ENCODE data around the gene CCDC122.
A peak's percentile ranks its signal among the peaks of the same experiment; 100 is the strongest.

The CCDC122 gene

DNA sequence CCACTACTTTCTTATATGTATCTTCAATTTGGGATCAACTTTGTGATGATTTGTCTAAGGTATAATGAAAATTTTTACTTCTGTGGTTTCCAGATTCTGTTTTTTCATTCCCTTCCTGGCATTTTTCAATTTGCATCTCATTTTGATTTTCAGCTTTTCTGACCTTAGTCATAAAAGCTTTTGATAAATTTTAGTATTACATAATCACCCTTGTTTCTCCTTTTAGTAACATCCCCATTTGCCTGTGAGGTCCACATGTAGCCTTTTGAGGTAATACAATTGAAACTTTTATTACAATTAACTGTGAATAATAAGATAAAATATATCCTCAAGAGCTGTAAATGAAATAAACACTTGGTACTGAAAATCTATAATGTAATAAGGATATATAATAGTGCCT is 31.3 kb upstream of the CCDC122 start:
- Histone ChIP-seq H3K79me1 (ENCODE audit: low read length) (no peaks in the 10 kb centered on the region), H3K14ac (ENCODE audit: low read length) (no peak overlapping the region), H3K27me3 (ENCODE audit: insufficient read depth, low read length) (no peaks in the 10 kb centered on the region), H2AK5ac (ENCODE audit: low read length) (no peak overlapping the region), H3K4ac (ENCODE audit: low read depth, low read length) (no peak overlapping the region), H2BK12ac (ENCODE audit: low read length) (no peak overlapping the region), H3K23ac (ENCODE audit: low read length) (no peak overlapping the region), H3K4me3 (ENCODE audit: low read depth, low read length) (no peak overlapping the region), H2BK5ac (ENCODE audit: low read depth, low read length, poor library complexity) (no peak overlapping the region), H2AFZ (ENCODE audit: insufficient read depth, low read length, poor library complexity) (no peak overlapping the region), H2BK120ac (ENCODE audit: insufficient read depth, low read length, poor library complexity) (no peak overlapping the region), H3K4me2 (ENCODE audit: low read length) (no peak overlapping the region), H3K9ac (ENCODE audit: low read length) (no peak overlapping the region), H3K4me1 (ENCODE audit: control insufficient read depth in 1 of 2, insufficient read depth in 2 of 2, low read length in 2 of 2) (no peaks in the 10 kb centered on the region), H3K18ac (ENCODE audit: low read length) (no peak overlapping the region), H3K79me2 (ENCODE audit: control insufficient read depth, insufficient read depth, low read length, poor library complexity) (no peaks in the 10 kb centered on the region), H3K9me3 (ENCODE audit: insufficient read depth, low read depth, low read length) (no peaks in the 10 kb centered on the region), H4K12ac (ENCODE audit: low read depth, low read length) (no peak overlapping the region), H4K91ac (ENCODE audit: low read depth, low read length) (no peak overlapping the region), H3K36me3 (ENCODE audit: control insufficient read depth in 1 of 2, insufficient read depth in 2 of 2, low read length in 2 of 2) (no peaks in the 10 kb centered on the region), H4K8ac (ENCODE audit: low read depth, low read length) (no peak overlapping the region), H3K27ac (ENCODE audit: low read depth, low read length) (no peak overlapping the region)
- DNase-seq = no peak

- Histone ChIP-seq H3K79me2 (ENCODE audit: control insufficient read depth, insufficient read depth, low read length, poor library complexity) (no peaks in the 10 kb centered on the region), H3K23ac (ENCODE audit: low read length) (no peak overlapping the region), H2BK5ac (ENCODE audit: low read depth, low read length, poor library complexity) (no peak overlapping the region), H3K18ac (ENCODE audit: low read length) (no peak overlapping the region), H3K27me3 (ENCODE audit: insufficient read depth, low read length) (no peaks in the 10 kb centered on the region), H2AK5ac (ENCODE audit: low read length) (no peak overlapping the region), H3K27ac (ENCODE audit: low read depth, low read length) (no peak overlapping the region), H3K9me3 (ENCODE audit: insufficient read depth, low read depth, low read length) (no peaks in the 10 kb centered on the region), H3K4me1 (ENCODE audit: control insufficient read depth in 1 of 2, insufficient read depth in 2 of 2, low read length in 2 of 2) (no peaks in the 10 kb centered on the region), H2BK12ac (ENCODE audit: low read length) (no peak overlapping the region), H2BK120ac (ENCODE audit: insufficient read depth, low read length, poor library complexity) (no peak overlapping the region), H3K4ac (ENCODE audit: low read depth, low read length) (no peak overlapping the region), H3K79me1 (ENCODE audit: low read length) (no peaks in the 10 kb centered on the region), H3K4me3 (ENCODE audit: low read depth, low read length) (no peak overlapping the region), H4K12ac (ENCODE audit: low read depth, low read length) (no peak overlapping the region), H3K9ac (ENCODE audit: low read length) (no peak overlapping the region), H3K36me3 (ENCODE audit: control insufficient read depth in 1 of 2, insufficient read depth in 2 of 2, low read length in 2 of 2) (no peaks in the 10 kb centered on the region), H3K4me2 (ENCODE audit: low read length) (no peak overlapping the region), H2AFZ (ENCODE audit: insufficient read depth, low read length, poor library complexity) (no peak overlapping the region), H3K14ac (ENCODE audit: low read length) (no peak overlapping the region), H4K8ac (ENCODE audit: low read depth, low read length) (no peak overlapping the region), H4K91ac (ENCODE audit: low read depth, low read length) (no peak overlapping the region)
- no CpG with 5 or more reads among the region's 2 CpGs for WGBS (ENCODE audit: extremely low coverage, insufficient coverage, insufficient read length)
- DNase-seq = peak; percentile 63 to 97
These were observed 28.9 kb upstream of the CCDC122 start for GRCh38 chr13:43908156-43909126.

DNA sequence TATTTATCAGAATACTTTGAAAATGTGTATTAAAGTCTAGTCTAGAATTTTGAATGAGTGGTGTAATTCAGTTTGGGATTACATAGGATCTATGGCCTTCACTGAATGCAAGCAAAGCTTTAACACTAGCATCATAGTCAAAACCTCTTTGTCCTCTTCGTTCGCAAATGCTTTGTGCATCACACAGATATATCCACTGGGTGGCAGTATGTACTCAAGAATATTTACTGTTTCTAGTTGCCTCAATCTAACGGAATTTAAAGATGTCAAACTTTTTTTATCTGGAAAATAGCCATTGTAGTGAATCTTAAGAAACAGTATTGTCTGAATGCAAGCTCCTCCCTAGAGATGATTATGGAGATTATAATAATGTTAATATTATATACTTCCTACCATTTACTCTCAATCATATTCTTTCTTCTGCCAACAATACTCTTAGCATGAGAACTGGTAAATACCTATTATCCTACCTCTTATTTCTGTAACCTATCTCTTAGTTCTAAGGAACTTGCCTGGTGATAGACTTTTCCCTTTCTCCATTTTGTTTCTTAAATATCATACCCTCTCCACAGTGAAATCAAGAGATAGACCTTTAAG is 26.0 kb upstream of the CCDC122 start:
- Histone ChIP-seq H3K4me2 (ENCODE audit: low read length) (no peak overlapping the region), H2BK120ac (ENCODE audit: insufficient read depth, low read length, poor library complexity) (no peak overlapping the region), H2BK5ac (ENCODE audit: low read depth, low read length, poor library complexity) (no peak overlapping the region), H3K18ac (ENCODE audit: low read length) (no peak overlapping the region), H3K4ac (ENCODE audit: low read depth, low read length) (no peak overlapping the region), H3K27ac (ENCODE audit: low read depth, low read length) (no peak overlapping the region), H3K4me1 (ENCODE audit: control insufficient read depth in 1 of 2, insufficient read depth in 2 of 2, low read length in 2 of 2) (no peaks in the 10 kb centered on the region), H3K79me1 (ENCODE audit: low read length) (no peaks in the 10 kb centered on the region), H3K9ac (ENCODE audit: low read length) (no peak overlapping the region), H3K4me3 (ENCODE audit: low read depth, low read length) (no peak overlapping the region), H4K12ac (ENCODE audit: low read depth, low read length) (no peak overlapping the region), H4K8ac (ENCODE audit: low read depth, low read length) (no peak overlapping the region), H3K27me3 (ENCODE audit: insufficient read depth, low read length) (no peaks in the 10 kb centered on the region), H2BK12ac (ENCODE audit: low read length) (no peak overlapping the region), H3K79me2 (ENCODE audit: control insufficient read depth, insufficient read depth, low read length, poor library complexity) (no peaks in the 10 kb centered on the region), H3K9me3 (ENCODE audit: insufficient read depth, low read depth, low read length) (no peaks in the 10 kb centered on the region), H3K14ac (ENCODE audit: low read length) (no peak overlapping the region), H4K91ac (ENCODE audit: low read depth, low read length) (no peak overlapping the region), H3K23ac (ENCODE audit: low read length) (no peak overlapping the region), H2AK5ac (ENCODE audit: low read length) (no peak overlapping the region), H2AFZ (ENCODE audit: insufficient read depth, low read length, poor library complexity) (no peak overlapping the region), H3K36me3 (ENCODE audit: control insufficient read depth in 1 of 2, insufficient read depth in 2 of 2, low read length in 2 of 2) (no peaks in the 10 kb centered on the region)
- DNase-seq = peak; percentile 27 to 89
- WGBS (ENCODE audit: extremely low coverage, insufficient coverage, insufficient read length) = no CpG with 5 or more reads among the region's 3 CpGs

- no peak overlapping the region for H2AFZ ChIP-seq (ENCODE audit: insufficient read depth, low read length, poor library complexity)
- H3K79me2 ChIP-seq (ENCODE audit: control insufficient read depth, insufficient read depth, low read length, poor library complexity) = no peaks in the 10 kb centered on the region
- no peak overlapping the region for H4K8ac ChIP-seq (ENCODE audit: low read depth, low read length)
- DNase-seq = peak; percentile 61 to 98
- H3K36me3 ChIP-seq (ENCODE audit: control insufficient read depth in 1 of 2, insufficient read depth in 2 of 2, low read length in 2 of 2) = no peaks in the 10 kb centered on the region
- no peak overlapping the region for H2AK5ac ChIP-seq (ENCODE audit: low read length)
- H2BK12ac ChIP-seq (ENCODE audit: low read length) = no peak overlapping the region
- no CpG with 5 or more reads among the region's 2 CpGs for WGBS (ENCODE audit: extremely low coverage, insufficient coverage, insufficient read length)
- H3K4me2 ChIP-seq (ENCODE audit: low read length) = no peak overlapping the region
- H2BK120ac ChIP-seq (ENCODE audit: insufficient read depth, low read length, poor library complexity) = no peak overlapping the region
- H3K27ac ChIP-seq (ENCODE audit: low read depth, low read length) = no peak overlapping the region
- no peak overlapping the region for H3K4ac ChIP-seq (ENCODE audit: low read depth, low read length)
- no peaks in the 10 kb centered on the region for H3K79me1 ChIP-seq (ENCODE audit: low read length)
- no peak overlapping the region for H3K9ac ChIP-seq (ENCODE audit: low read length)
- H3K14ac ChIP-seq (ENCODE audit: low read length) = no peak overlapping the region
- no peak overlapping the region for H2BK5ac ChIP-seq (ENCODE audit: low read depth, low read length, poor library complexity)
- H3K4me3 ChIP-seq (ENCODE audit: low read depth, low read length) = no peak overlapping the region
- no peak overlapping the region for H4K91ac ChIP-seq (ENCODE audit: low read depth, low read length)
- H3K9me3 ChIP-seq (ENCODE audit: insufficient read depth, low read depth, low read length) = no peaks in the 10 kb centered on the region
- no peaks in the 10 kb centered on the region for H3K4me1 ChIP-seq (ENCODE audit: control insufficient read depth in 1 of 2, insufficient read depth in 2 of 2, low read length in 2 of 2)
- no peak overlapping the region for H4K12ac ChIP-seq (ENCODE audit: low read depth, low read length)
- H3K18ac ChIP-seq (ENCODE audit: low read length) = no peak overlapping the region
- no peaks in the 10 kb centered on the region for H3K27me3 ChIP-seq (ENCODE audit: insufficient read depth, low read length)
- no peak overlapping the region for H3K23ac ChIP-seq (ENCODE audit: low read length)
These were observed 16.4 kb upstream of the CCDC122 start for GRCh38 chr13:43895940-43896339.

Data from trophoblast cell (in vitro differentiated cells and primary cell).